GM12892 (cell line): ENCODE measurements around the gene DDHD1.

Experiments
- POLR2A ChIP-seq: IDR thresholded peaks from 2 replicates; pipeline ENCODE4 v1.6.1; 2011; ENCODE audit warnings: low read depth, low read length, control low read depth
- POLR2AphosphoS5 ChIP-seq: IDR thresholded peaks from 2 replicates; pipeline ENCODE4 v1.6.1; 2011; ENCODE audit warnings: low read depth, low read length, control low read depth
- TAF1 ChIP-seq: IDR thresholded peaks from 2 replicates; pipeline ENCODE4 v1.6.1; 2011; ENCODE audit warnings: low read depth, mild to moderate bottlenecking, control low read depth, low read length, borderline replicate concordance

DNA sequence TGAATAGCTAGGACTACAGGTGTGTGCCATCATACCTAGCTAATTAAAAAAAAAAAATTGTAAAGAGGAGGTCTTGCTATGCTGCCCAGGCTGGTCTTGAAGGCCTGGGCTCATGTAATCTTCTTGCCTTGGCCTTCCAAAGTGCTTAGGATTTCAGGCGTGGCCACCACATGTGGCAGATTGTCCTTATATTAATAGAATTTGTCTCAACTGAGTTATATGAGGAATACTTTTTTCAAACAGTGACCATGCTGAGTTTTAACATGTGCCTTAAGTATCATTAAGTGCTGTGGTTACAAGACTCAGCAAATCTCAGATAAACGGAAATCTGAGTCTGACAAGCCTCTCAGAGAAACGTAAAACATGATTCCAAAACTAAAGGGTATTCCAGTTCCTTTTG, 119.1 kb downstream of the DDHD1 start:
- TF ChIP-seq POLR2AphosphoS5 (no peak), TAF1 (no peak), POLR2A (no peak)
